Measurements from ENCODE around the gene HAL. TPM values are rescaled to one million over a fixed set of nuclear protein-coding genes. Genes with fewer than 3 reads are reported as not detected.

HAL gene
- total and polyA plus RNA-seq, 2 donors (not counting 1 experiment from before 2014, with no cell fraction given), result 1.3 to 4.8 TPM

DNA sequence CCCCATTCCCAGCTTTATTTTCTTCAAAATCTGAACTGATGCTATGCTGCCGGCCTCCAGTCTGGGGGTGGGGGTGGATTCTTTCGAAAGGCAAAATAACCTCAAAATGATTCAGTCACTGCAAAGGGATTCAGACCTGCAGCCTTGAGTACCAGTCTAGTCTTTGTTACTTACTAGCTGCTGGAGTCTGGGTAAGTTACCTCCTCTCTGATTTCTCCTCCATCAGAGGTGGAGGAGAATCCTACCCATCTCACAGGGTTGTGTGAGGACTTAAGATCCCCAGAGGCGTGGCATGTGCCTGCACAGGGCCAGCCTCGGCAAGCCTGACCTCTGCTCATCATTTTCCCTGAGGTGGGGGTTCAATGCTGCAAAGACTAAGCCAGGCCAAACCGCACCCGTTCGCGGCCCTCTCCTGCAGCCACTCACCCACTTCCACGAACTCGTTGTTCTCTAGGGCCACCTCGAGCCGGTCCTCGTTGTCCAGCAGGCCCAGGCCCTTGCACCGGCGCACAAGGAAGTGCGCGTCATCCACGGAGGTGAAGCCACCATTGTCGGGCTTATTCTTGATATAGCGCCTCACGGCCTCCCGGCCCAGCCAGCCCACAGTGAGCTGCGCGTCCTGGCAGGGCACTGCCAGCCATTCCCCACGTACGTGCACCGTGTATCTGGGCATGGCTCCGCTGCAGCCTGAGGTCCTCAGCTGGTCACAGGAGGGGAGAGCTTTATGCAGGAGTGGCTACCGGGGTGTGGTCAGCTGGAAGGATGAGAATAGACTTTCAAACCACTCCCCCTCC lies 709 bp downstream of the HAL start:
- Histone ChIP-seq H3K9me3 (ENCODE audit: control extremely low read depth in 1 of 3, control insufficient read depth in 2 of 3, insufficient read depth in 1 of 3, low read length in 2 of 3) (no peaks in the 10 kb centered on the region), H3K36me3 (replicated peaks in 1 of 2; ENCODE audit: control extremely low read depth in 1 of 2, control insufficient read depth in 1 of 2, extremely low read depth in 1 of 2, insufficient read depth in 2 of 2, low read length in 1 of 2) (peaks cover 0 to 6% of the 10 kb centered on the region in 2 experiments), H3K4me3 (ENCODE audit: control extremely low read depth in 1 of 5, extremely low read depth in 1 of 5, insufficient read depth in 1 of 5, low read depth in 2 of 5, low read length in 4 of 5) (peak overlapping the region in 1 of 5 experiments; percentile 30), H3K4me1 (ENCODE audit: control insufficient read depth in 2 of 2, insufficient read depth in 2 of 2, low read length in 2 of 2) (peaks cover 0 to 5% of the 10 kb centered on the region in 2 donors), H3K4me2 (replicated peaks; ENCODE audit: low read depth, low read length, poor library complexity, severe bottlenecking) (no peak overlapping the region), H3K27ac (ENCODE audit: low read length in 2 of 2) (no peak overlapping the region), H3K27me3 (replicated peaks in 1 of 4; ENCODE audit: control extremely low read depth in 1 of 4, control insufficient read depth in 3 of 4, insufficient read depth in 4 of 4, low read length in 3 of 4) (no peaks in the 10 kb centered on the region), H3K9ac (ENCODE audit: low read length) (no peak overlapping the region), H2AFZ (ENCODE audit: insufficient read depth, low read depth, low read length, poor library complexity, severe bottlenecking) (no peak overlapping the region), H4K20me1 (ENCODE audit: control insufficient read depth, insufficient read depth, low read length, poor library complexity, severe bottlenecking) (no peaks in the 10 kb centered on the region), H3K79me2 (ENCODE audit: control insufficient read depth, insufficient read depth, low read length) (no peaks in the 10 kb centered on the region)
- Mint-ChIP-seq H3K9me3 (ENCODE audit: insufficient read depth) (no peaks in the 10 kb centered on the region), H3K27me3 (no peaks in the 10 kb centered on the region), H3K4me1 (peaks cover 8% of the 10 kb centered on the region), H3K4me3 (no peak overlapping the region), H3K27ac (no peak overlapping the region)
- 99% methylated on average over 24 of the region's 29 CpGs for WGBS (ENCODE audit: insufficient coverage)
- intact Hi-C loops (cut with micrococcal nuclease), result loop anchor here (5.0 kb wide), 1 partner anchor 878 kb away; no protein-coding TSS in a partner anchor
- TF ChIP-seq EZH2 (IDR thresholded peaks at IDR 0.05; ENCODE audit: borderline replicate concordance, insufficient read depth, low read depth, low read length, poor library complexity, severe bottlenecking), result no peak
- TF ChIP-seq, protein P1, sequence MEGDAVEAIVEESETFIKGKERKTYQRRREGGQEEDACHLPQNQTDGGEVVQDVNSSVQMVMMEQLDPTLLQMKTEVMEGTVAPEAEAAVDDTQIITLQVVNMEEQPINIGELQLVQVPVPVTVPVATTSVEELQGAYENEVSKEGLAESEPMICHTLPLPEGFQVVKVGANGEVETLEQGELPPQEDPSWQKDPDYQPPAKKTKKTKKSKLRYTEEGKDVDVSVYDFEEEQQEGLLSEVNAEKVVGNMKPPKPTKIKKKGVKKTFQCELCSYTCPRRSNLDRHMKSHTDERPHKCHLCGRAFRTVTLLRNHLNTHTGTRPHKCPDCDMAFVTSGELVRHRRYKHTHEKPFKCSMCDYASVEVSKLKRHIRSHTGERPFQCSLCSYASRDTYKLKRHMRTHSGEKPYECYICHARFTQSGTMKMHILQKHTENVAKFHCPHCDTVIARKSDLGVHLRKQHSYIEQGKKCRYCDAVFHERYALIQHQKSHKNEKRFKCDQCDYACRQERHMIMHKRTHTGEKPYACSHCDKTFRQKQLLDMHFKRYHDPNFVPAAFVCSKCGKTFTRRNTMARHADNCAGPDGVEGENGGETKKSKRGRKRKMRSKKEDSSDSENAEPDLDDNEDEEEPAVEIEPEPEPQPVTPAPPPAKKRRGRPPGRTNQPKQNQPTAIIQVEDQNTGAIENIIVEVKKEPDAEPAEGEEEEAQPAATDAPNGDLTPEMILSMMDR (IDR thresholded peaks at IDR 0.05), result no peak
- no peak for ATAC-seq (ENCODE audit: low read depth)
- no peak for DNase-seq
- POLR2A ChIA-PET, result no interaction called here
- CTCF ChIA-PET, result interaction anchor here (0.6 to 1.4 kb wide), 2 partner anchors 63 to 77 kb away, joined by 3 read pairs; no protein-coding TSS in a partner anchor

- Histone ChIP-seq H3K9ac (ENCODE audit: low read length) (no peak overlapping the region), H3K4me2 (replicated peaks; ENCODE audit: low read depth, low read length, poor library complexity, severe bottlenecking) (no peak overlapping the region), H3K9me3 (ENCODE audit: control extremely low read depth in 1 of 3, control insufficient read depth in 2 of 3, insufficient read depth in 1 of 3, low read length in 2 of 3) (no peaks in the 10 kb centered on the region), H3K36me3 (replicated peaks in 1 of 2; ENCODE audit: control extremely low read depth in 1 of 2, control insufficient read depth in 1 of 2, extremely low read depth in 1 of 2, insufficient read depth in 2 of 2, low read length in 1 of 2) (peaks cover 0 to 2% of the 10 kb centered on the region in 2 experiments), H3K79me2 (ENCODE audit: control insufficient read depth, insufficient read depth, low read length) (no peaks in the 10 kb centered on the region), H4K20me1 (ENCODE audit: control insufficient read depth, insufficient read depth, low read length, poor library complexity, severe bottlenecking) (no peaks in the 10 kb centered on the region), H3K4me1 (ENCODE audit: control insufficient read depth in 2 of 2, insufficient read depth in 2 of 2, low read length in 2 of 2) (peaks cover 0 to 5% of the 10 kb centered on the region in 2 donors), H3K4me3 (ENCODE audit: control extremely low read depth in 1 of 5, extremely low read depth in 1 of 5, insufficient read depth in 1 of 5, low read depth in 2 of 5, low read length in 4 of 5) (no peak overlapping the region), H3K27me3 (replicated peaks in 1 of 4; ENCODE audit: control extremely low read depth in 1 of 4, control insufficient read depth in 3 of 4, insufficient read depth in 4 of 4, low read length in 3 of 4) (no peaks in the 10 kb centered on the region), H3K27ac (ENCODE audit: low read length in 2 of 2) (no peak overlapping the region), H2AFZ (ENCODE audit: insufficient read depth, low read depth, low read length, poor library complexity, severe bottlenecking) (no peak overlapping the region)
- Mint-ChIP-seq H3K27me3 (no peaks in the 10 kb centered on the region), H3K4me1 (peaks cover 6% of the 10 kb centered on the region), H3K9me3 (ENCODE audit: insufficient read depth) (no peaks in the 10 kb centered on the region), H3K4me3 (no peak overlapping the region), H3K27ac (no peak overlapping the region)
- TF ChIP-seq, protein P1 (IDR thresholded peaks at IDR 0.05), result no peak
- TF ChIP-seq EZH2 (IDR thresholded peaks at IDR 0.05; ENCODE audit: borderline replicate concordance, insufficient read depth, low read depth, low read length, poor library complexity, severe bottlenecking), result no peak
- ChIA-PET POLR2A (no interaction called here), CTCF (interaction anchor here (0.6 to 1.5 kb wide), 2 partner anchors 14 to 64 kb away, joined by 3 read pairs; no protein-coding TSS in a partner anchor)
- WGBS (ENCODE audit: insufficient coverage), result 86% methylated on average over 3 of the region's 5 CpGs
- intact Hi-C loops (cut with micrococcal nuclease), result no loop called here
- DNase-seq (no peak), ATAC-seq (ENCODE audit: low read depth) (no peak)
Observed at GRCh38 chr12:95994476-95994875, 1.7 kb downstream of the HAL start.
